ENCODE measurements around the gene ITGB5. TPM values are rescaled to one million over a fixed set of nuclear protein-coding genes. Genes with fewer than 3 reads are reported as not detected.

The ITGB5 gene
- total RNA-seq, 1 donor from 2014 or later: 63.3 TPM

GRCh38 chr3:124802061-124802698 is 85.0 kb downstream of the ITGB5 start:
- Mint-ChIP-seq H3K9me3 (no peaks in the 10 kb centered on the region), H3K4me1 (peaks cover 30% of the 10 kb centered on the region), H3K27ac (peak overlapping the region; percentile 80), H3K27me3 (ENCODE audit: low read depth) (no peaks in the 10 kb centered on the region), H3K36me3 (peaks cover 3% of the 10 kb centered on the region), H3K4me3 (no peak overlapping the region)
- TF ChIP-seq, protein P1, sequence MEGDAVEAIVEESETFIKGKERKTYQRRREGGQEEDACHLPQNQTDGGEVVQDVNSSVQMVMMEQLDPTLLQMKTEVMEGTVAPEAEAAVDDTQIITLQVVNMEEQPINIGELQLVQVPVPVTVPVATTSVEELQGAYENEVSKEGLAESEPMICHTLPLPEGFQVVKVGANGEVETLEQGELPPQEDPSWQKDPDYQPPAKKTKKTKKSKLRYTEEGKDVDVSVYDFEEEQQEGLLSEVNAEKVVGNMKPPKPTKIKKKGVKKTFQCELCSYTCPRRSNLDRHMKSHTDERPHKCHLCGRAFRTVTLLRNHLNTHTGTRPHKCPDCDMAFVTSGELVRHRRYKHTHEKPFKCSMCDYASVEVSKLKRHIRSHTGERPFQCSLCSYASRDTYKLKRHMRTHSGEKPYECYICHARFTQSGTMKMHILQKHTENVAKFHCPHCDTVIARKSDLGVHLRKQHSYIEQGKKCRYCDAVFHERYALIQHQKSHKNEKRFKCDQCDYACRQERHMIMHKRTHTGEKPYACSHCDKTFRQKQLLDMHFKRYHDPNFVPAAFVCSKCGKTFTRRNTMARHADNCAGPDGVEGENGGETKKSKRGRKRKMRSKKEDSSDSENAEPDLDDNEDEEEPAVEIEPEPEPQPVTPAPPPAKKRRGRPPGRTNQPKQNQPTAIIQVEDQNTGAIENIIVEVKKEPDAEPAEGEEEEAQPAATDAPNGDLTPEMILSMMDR (IDR thresholded peaks at IDR 0.05; ENCODE audit: unreplicated experiment): no peak
- DNase-seq (ENCODE audit: low spot score in 2 of 2, unreplicated experiment in 2 of 2): no peak

GRCh38 chr3:124800511-124801258 is 86.5 kb downstream of the ITGB5 start:
- no peaks in the 10 kb centered on the region for H3K9me3 Mint-ChIP-seq
- no peak for DNase-seq (ENCODE audit: low spot score in 2 of 2, unreplicated experiment in 2 of 2)
- H3K4me1 Mint-ChIP-seq: peaks cover 25% of the 10 kb centered on the region
- no peak overlapping the region for H3K4me3 Mint-ChIP-seq
- H3K36me3 Mint-ChIP-seq: peaks cover 5% of the 10 kb centered on the region
- H3K27me3 Mint-ChIP-seq (ENCODE audit: low read depth): no peaks in the 10 kb centered on the region
- TF ChIP-seq, protein P1 (IDR thresholded peaks at IDR 0.05; ENCODE audit: unreplicated experiment): no peak
- peak overlapping the region; percentile 80 for H3K27ac Mint-ChIP-seq

- Mint-ChIP-seq H3K9me3 (no peaks in the 10 kb centered on the region), H3K27me3 (ENCODE audit: low read depth) (no peaks in the 10 kb centered on the region), H3K36me3 (peaks cover 5% of the 10 kb centered on the region), H3K27ac (peak overlapping the region; percentile 80), H3K4me3 (no peak overlapping the region), H3K4me1 (peaks cover 25% of the 10 kb centered on the region)
- TF ChIP-seq, protein P1 (IDR thresholded peaks at IDR 0.05; ENCODE audit: unreplicated experiment): no peak
- DNase-seq (ENCODE audit: low spot score in 2 of 2, unreplicated experiment in 2 of 2): no peak
Measured at GRCh38 chr3:124800076-124800475, 87.1 kb downstream of the ITGB5 start.

GRCh38 chr3:124799676-124800075 is 87.5 kb downstream of the ITGB5 start:
- Mint-ChIP-seq H3K9me3 (no peaks in the 10 kb centered on the region), H3K27ac (peak overlapping the region; percentile 80), H3K27me3 (ENCODE audit: low read depth) (no peaks in the 10 kb centered on the region), H3K36me3 (peaks cover 7% of the 10 kb centered on the region), H3K4me3 (no peak overlapping the region), H3K4me1 (peaks cover 25% of the 10 kb centered on the region)
- DNase-seq (ENCODE audit: low spot score in 2 of 2, unreplicated experiment in 2 of 2): no peak
- TF ChIP-seq, protein P1 (IDR thresholded peaks at IDR 0.05; ENCODE audit: unreplicated experiment): no peak

DNA sequence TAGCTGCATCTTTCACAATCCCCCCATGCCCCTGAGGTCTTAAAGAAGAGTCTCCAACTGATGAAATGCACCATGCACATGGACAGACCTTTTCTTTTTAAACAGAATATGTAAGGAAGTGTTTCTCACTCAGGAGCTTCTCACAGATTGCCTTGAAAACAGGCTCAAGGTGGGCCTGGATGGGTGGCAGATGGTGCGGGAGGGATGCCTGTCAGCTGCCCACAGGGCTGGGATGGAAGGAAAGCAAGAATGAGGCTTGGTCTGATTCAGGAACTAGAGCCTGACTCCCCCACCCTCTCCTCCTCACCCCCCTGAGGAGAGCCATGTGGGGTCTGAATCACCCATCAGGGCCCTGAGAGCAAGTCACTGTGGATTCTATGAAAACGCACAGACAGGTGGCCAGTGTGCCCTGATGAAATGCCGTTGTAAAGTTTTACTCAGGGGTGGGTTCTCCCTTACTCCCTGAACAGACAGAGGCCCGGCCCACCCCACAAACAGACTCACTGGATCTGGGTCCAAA is 89.7 kb downstream of the ITGB5 start:
- DNase-seq (ENCODE audit: low spot score in 2 of 2, unreplicated experiment in 2 of 2): no peak
- H3K36me3 Mint-ChIP-seq: peaks cover 7% of the 10 kb centered on the region
- no peak overlapping the region for H3K27ac Mint-ChIP-seq
- TF ChIP-seq, protein P1 (IDR thresholded peaks at IDR 0.05; ENCODE audit: unreplicated experiment): no peak
- H3K9me3 Mint-ChIP-seq: no peaks in the 10 kb centered on the region
- H3K4me1 Mint-ChIP-seq: peaks cover 23% of the 10 kb centered on the region
- no peak overlapping the region for H3K4me3 Mint-ChIP-seq
- no peaks in the 10 kb centered on the region for H3K27me3 Mint-ChIP-seq (ENCODE audit: low read depth)
